Uterus (tissue), 2 donors: ENCODE measurements around the gene NYNRIN.

Source experiments
- CTCF ChIP-seq, 4 experiments: fragments of 200-600 bp in 2 of 4; fragments of 450-650 bp in 2 of 4; sonication (generic) in 2 of 4; IDR thresholded peaks; one replicate each; pipeline ENCODE4 v1.5.1; 2016 to 2019; ENCODE audit warnings: antibody characterized with exemption in 4 of 4, mild to moderate bottlenecking in 2 of 4, moderate library complexity in 1 of 4
- POLR2A ChIP-seq, 2 donors: fragments of 450-650 bp; IDR thresholded peaks; one replicate each; pipeline ENCODE4 v1.6.1; 2016; ENCODE audit warnings: antibody characterized with exemption in 2 of 2, mild to moderate bottlenecking in 1 of 2, moderate library complexity in 1 of 2

GRCh38 chr14:24397639-24398292, 1.0 kb upstream of the NYNRIN start:
- TF ChIP-seq POLR2A (IDR thresholded peaks at IDR 0.05) = no peak
- TF ChIP-seq CTCF (IDR thresholded peaks at IDR 0.05) = no peak
